ENCODE data around the gene PODN.

PODN gene

DNA sequence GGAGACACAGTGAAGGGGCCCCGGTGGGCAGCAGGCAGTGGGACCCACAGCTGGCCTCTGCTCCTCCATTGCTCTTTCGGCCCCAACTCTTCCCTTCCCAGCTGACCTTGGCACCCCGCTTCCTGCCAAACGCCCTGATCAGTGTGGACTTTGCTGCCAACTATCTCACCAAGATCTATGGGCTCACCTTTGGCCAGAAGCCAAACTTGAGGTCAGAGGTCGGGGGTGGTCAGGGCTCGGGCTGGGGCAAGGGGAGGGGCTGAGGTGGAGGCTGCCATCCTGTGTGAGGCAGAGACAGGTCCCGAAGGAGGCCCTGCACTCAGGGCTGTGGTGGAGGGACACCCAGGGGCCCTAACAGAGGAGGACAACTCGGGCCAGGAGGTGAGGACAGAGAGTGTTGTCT lies 13.7 kb downstream of the PODN start:
- DNase-seq: no peak

DNA sequence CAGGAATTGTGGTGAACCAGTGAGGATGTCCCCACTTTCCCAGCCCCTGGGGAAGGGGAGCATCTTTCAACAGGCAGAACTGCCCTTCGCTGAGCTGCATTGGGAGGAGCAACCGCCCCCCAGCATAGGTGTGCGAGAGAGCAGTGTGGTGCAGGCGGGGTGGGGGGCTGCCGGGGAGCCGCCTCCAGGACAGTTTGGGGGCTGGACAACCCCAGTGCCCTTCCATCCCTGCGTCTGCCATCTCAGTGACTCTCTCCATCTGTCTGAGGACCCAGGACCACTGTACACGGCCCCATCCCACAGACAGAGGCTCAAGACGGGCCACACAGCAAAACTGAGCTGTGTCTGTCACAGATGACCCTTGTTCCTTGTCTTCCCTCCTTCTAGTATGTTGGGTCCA lies 14.2 kb downstream of the PODN start:
- no peak for DNase-seq

DNA sequence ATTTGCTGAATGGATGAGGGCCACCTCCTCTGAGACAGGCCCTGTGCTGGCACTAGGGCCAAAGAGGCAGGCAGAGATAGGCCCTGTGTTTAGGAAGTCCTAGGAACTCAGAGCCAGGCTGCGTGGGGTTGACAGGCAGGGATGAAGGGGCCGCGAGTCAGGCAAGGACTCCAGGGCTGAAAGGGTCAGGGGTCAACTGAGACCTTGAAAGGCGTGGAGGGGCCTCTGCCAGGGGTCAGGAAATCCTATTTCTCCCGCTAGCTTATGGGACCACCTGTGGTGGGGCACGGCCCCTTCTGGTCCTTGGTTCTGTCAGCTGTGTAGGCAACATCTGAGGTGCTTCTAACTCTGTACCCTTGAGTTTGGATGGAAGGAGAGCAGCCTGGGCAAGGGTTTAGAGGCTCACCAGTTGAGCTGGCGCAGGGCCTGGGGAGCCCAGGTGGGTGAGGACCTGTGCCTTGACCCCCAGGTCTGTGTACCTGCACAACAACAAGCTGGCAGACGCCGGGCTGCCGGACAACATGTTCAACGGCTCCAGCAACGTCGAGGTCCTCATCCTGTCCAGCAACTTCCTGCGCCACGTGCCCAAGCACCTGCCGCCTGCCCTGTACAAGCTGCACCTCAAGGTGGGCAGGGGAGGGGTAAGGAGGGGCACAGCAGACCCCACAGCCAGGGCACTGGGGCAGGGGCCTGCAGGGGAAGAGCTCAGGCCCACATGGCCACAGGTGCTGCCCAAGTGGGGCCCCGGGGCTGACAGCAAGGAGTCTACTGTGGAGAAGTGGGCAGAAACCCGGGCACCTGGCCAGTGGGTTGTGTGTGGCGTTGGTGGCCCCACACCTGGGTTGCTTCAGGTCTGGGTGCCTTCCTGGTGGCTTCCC lies 14.9 kb downstream of the PODN start:
- no peak for DNase-seq

DNA sequence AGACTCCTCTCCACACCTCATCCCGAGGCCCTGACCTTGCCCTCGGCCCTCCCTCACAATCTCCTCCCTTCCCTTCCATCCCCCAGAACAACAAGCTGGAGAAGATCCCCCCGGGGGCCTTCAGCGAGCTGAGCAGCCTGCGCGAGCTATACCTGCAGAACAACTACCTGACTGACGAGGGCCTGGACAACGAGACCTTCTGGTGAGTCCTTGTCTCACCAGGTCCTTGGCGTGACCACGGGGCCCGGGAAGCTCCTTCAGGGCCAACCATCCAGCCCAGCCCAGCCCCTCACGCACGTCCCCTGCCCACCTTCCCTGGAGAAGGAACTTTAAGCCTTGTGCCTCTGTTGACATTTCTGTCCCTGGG lies 15.6 kb downstream of the PODN start:
- DNase-seq: no peak

DNA sequence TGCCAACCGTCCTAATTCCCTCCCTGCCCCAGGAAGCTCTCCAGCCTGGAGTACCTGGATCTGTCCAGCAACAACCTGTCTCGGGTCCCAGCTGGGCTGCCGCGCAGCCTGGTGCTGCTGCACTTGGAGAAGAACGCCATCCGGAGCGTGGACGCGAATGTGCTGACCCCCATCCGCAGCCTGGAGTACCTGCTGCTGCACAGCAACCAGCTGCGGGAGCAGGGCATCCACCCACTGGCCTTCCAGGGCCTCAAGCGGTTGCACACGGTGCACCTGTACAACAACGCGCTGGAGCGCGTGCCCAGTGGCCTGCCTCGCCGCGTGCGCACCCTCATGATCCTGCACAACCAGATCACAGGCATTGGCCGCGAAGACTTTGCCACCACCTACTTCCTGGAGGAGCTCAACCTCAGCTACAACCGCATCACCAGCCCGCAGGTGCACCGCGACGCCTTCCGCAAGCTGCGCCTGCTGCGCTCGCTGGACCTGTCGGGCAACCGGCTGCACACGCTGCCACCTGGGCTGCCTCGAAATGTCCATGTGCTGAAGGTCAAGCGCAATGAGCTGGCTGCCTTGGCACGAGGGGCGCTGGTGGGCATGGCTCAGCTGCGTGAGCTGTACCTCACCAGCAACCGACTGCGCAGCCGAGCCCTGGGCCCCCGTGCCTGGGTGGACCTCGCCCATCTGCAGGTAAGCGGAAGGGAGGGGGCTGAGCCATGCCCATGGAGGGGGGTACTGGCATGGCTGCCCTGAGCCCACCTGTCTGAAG lies 16.5 kb downstream of the PODN start:
- DNase-seq: no peak

DNA sequence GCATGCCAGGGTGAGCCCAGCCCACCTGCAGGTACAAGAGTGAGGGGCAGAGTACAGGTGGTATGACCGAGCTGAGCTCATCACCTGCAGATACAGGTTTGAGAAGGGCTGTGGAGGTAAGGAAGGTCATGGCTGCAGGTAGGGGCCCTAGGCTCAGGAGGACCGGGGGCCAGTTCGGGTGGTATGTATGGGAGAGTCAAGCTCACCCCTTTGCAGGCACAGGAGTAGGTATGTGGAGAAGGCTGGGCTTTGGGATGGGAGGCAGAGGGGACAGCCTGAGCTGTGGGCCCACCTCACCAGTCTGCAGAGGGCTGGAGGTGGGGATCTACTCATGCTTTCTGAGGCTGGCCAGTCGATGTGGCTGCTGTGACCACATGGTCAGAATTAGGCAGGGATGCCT lies 17.2 kb downstream of the PODN start:
- no peak for DNase-seq

DNA sequence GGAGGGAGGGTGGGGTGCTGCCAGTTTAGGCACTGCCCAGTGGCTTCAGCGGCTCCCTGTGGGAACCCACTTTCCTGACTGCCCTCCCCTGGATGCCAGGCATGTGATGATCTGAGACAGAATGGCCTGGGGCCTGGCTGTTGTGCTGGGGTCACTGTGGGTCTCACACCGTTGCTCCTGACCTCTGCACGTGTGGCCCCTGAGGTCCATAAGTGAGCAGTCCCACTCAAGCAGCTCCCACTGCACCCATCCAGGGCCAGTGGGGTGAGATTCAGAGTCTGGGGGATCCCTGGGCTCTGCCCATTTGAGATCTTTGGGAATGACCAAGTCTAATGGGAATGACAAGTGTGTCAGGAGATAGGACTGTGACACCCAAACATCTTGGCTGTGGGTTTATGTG lies 18.0 kb downstream of the PODN start:
- no peak for DNase-seq

DNA sequence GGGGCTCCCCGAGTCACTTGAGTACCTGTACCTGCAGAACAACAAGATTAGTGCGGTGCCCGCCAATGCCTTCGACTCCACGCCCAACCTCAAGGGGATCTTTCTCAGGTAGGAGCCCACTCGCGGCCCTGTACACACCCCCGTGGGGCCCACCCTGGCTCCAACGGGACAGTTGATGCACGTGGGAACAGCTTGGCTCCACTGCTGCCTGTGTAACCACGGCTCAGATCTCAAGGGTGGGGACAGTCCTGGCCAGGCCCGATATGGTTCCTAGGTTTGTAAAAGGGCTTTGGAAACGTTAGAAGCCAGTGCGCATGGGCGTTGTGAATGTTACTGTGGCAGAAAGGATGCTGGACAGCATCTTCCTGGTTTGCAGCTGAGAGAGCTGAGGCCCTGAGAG lies 18.8 kb downstream of the PODN start:
- no peak for DNase-seq

DNA sequence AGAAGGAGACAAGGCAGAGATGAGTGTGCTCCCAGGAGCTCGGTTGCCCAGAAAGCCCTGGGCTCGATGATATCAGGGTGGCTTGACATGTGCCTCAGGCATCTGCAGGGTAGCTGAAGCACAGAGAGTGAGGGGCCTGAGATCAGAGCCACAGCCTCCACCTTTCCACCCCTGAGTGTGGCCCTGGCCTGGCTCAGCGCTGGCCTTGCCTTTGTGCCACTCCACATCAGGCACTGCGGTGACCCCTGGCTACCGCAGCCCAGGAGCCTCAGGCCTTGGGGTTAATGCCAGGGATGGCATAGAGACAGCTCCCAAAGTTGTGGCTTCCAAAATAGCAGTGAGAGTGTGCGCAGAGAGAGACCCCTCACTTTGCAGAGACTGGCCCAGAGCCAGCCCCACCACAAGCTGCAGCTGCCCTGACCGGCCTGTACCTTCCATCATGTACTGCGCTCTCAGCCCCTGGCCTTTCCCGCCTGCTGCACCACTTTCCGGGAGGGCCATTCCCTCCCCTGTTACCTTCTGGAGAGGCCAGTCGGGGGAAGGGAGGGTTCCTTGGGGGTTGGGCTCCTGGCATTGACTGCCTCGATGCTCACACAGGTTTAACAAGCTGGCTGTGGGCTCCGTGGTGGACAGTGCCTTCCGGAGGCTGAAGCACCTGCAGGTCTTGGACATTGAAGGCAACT lies 19.5 kb downstream of the PODN start:
- DNase-seq: no peak

DNA sequence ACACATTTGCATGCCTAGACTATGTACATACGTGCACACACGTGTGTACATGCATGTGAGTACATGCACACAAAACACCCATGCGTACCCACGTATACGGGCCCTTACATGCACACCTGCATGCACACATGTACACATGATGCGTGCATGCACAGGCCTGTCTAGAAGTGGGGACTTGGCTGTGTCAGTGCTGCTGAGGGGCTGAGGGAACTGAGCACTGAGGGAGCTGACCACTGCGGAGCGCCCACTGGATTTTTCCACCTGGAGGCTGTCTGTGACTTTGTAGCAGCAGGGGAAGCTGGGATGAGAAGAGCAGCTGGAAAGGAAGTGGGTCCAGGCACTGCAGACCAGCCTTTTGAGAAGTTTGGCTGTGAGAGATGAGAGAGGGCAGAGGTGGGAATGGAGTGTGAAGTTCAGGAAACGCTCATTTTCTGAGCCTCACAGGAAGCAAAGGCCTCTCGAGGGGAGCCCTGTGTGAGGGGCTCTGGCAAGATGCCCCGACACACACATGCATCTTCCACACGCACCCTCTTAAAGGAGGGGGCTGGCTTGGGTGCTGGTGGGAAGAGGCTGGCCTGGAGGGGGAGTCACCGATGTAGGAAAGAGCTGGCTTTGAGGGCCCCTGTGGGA lies 20.9 kb downstream of the PODN start:
- DNase-seq: no peak

DNA sequence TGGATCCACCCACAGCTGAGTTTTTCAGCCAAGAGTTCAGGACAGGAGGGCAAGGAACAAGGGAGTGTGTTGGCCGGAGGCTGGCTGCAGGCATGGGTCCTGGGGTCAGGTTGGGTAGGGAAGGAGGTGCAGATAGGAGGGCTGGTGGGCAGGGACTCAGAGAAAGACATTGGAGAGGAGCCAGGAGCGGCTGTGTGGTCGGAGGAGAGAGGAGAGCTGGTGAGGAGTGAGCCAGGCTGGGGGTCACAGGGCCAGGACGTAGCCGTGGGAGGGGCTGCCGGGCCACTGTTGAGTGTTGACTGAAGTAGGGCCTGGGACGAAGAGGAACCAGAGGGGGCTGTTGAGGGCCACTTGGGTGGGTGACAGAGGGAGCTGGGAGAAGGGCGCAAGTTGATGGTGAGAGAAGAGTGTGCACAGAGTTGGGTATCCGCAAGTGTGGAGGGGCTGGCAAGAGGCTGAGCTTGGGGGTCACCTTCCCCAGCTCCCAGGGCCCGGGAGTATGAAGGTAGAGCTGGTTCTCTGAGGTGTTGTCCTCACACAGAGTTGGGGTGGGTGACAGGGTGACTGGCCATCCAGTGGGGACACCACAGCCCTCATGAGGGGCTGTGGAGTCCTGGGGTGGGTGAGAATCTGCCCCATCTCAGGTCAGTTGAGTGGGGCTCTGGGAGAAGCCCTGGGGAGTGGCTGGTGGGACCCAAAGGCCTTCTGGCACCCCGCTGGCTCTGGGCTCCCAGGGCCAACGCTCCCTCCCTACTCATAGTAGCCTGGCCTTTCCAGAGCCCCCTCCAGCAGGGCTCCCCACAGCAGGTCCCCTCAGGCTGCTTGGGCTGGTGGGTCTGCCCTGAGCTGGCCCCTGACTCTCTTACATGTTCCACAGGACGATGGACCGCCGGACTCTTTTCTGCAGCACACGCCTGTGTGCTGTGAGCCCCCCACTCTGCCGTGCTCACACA lies 21.9 kb downstream of the PODN start:
- DNase-seq: no peak

DNA sequence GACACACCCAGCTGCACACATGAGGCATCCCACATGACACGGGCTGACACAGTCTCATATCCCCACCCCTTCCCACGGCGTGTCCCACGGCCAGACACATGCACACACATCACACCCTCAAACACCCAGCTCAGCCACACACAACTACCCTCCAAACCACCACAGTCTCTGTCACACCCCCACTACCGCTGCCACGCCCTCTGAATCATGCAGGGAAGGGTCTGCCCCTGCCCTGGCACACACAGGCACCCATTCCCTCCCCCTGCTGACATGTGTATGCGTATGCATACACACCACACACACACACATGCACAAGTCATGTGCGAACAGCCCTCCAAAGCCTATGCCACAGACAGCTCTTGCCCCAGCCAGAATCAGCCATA lies 22.6 kb downstream of the PODN start:
- DNase-seq: no peak

DNA sequence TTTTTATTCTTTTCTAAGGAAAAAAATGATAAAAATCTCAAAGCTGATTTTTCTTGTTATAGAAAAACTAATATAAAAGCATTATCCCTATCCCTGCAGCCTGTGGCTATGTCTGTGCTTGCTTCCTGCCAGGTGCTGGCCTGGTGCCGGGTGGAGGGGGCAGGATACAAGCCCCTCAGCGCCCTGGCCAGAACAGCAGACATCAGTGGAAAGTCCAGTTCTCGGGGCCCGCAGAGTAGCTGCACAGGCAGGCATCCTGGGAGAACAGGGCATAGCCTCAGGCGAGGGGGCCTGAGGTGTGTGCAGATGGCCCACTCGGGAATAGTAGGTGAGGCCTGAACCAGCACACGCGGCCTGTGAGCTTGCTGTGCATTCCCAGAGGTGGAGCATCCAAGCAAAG lies 23.4 kb downstream of the PODN start:
- no peak for DNase-seq

DNA sequence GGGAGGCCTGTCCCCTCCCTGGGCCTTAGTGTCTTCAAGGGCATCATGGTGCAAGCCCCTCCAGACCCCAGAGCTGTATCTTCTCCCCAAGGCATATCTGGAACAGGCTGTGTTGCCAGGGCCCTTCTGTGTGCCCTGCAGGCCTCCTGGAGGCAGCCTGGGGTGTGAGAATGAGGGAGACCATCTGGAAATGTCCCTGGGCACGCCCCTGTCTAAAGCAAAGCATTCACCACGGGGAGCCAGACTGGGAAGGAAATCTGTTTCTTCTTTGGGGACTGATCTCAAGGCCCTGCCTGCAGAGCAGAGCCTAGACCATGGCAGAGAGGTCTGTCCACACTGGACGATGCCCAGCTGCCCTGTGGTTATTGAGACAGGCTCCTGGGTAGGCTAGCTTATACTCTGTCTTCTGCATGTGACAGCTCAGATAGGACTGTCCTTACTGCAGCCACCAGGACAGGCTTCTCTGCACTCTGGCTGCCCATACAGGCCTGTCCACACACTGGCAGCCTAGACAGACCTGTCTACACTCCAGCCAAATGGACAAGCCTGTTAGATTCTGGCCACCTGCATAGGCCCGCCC lies 24.6 kb downstream of the PODN start:
- DNase-seq: no peak

DNA sequence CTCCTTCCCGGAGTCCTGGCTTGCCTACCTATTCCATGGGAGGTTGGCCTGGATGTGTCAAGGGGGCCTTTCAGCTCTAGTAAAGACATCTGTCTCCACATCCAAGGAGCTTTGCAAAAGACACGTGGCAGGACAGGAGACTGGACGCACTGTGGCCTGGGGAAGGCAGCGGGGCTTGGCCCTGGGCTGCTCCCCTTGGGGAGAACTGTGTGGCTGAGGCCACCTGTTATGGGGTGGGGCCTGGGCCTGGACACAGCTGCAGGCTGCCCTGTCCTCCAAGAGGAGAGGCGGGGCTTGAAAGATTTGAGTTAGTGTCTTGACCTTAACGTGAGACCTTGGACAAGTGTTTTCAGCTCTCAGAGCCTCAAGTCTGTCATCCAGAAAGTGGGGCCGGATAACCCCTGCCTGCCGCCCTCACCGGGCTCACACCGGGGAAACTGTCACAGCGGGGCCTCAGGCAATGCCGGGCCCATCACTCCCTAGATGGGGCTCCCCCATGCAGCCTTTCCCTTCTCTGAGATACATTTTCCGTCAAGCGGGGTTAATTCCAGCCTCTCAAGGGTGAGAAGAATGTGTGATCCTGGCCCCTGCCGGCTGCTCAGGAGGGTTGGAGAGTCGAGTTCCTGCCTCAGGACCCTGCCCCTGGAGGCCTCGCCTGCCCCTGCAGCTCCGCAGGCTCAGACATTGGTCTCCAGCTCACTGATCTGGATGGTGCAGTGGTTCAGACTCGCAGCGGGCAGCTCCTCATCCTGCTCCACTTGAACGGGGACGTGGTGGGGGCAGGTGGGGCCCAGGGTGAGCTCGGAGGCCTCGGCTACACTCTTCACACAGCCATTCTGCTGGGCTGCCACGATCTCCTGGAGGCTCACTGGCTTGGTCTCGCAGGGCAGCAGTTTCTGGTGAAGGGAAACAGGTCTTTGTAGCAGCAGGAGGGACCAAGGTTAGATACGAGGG lies 25.6 kb downstream of the PODN start:
- DNase-seq: no peak

DNA sequence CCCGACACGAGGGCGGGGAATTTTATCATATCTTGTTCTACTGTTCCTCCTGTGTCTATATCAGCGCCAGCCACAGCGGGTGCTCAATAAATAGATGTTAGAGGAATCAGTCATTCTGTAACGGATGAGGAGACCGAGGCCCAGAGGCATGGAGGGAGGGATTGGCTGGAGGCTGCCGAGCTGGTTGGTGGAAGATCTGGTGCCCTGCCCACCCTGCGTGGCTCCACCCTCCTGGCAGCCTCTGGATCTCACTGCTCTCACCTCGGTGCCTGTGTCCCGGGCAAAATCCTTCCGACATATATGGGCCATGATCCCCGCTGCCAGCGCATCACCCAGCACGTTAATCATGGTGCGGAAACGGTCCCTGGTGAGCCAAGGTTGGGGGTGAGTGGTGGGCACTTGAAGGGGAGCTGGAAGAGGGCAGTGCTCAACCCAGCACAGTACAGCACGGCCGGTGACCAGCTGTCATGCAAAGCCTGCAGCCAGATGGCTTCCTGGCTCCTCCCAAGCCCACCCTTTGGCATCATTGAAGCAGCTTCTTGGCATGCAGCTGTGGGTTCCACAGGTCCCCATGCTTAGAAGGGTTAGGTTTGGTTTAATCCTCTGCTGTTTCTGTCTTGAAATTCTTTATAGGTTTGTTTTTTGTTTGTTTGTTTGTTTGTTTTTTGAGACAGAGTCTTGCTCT lies 26.7 kb downstream of the PODN start:
- no peak for DNase-seq

DNA sequence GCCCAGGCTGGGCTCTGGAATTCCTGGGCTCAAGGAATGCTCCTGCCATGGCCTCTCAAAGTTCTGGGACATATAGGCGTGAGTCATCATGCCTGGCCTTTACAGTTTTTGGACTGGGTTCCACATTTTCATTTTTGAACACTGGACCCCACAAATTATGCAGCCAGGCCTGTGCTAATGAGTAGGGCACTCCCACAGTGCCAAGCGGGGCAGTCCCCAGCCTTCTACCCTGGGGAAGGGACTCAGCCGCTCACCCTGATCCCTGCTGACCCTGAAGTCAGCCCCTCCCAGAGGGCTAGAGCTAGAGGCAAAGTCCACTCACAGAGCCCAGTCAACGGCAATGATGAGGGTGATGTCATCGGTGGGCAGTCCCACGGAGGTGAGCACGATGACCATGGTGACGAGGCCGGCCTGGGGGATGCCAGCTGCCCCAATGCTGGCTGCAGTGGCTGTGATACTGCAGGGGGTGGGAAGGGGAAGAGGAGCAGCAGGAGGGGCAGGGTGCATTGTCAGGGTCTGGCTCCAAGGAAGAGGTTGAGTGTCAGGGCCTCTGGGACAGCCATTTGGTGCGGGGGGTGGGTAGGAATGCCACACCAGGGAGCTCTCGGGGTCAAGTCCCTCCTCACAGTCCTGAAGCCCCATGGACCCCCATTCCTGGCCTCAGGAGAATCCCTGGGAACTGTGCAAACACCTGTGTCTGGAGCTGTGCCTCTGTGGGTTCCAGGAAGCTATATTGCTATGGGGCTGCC lies 27.6 kb downstream of the PODN start:
- DNase-seq: no peak

DNA sequence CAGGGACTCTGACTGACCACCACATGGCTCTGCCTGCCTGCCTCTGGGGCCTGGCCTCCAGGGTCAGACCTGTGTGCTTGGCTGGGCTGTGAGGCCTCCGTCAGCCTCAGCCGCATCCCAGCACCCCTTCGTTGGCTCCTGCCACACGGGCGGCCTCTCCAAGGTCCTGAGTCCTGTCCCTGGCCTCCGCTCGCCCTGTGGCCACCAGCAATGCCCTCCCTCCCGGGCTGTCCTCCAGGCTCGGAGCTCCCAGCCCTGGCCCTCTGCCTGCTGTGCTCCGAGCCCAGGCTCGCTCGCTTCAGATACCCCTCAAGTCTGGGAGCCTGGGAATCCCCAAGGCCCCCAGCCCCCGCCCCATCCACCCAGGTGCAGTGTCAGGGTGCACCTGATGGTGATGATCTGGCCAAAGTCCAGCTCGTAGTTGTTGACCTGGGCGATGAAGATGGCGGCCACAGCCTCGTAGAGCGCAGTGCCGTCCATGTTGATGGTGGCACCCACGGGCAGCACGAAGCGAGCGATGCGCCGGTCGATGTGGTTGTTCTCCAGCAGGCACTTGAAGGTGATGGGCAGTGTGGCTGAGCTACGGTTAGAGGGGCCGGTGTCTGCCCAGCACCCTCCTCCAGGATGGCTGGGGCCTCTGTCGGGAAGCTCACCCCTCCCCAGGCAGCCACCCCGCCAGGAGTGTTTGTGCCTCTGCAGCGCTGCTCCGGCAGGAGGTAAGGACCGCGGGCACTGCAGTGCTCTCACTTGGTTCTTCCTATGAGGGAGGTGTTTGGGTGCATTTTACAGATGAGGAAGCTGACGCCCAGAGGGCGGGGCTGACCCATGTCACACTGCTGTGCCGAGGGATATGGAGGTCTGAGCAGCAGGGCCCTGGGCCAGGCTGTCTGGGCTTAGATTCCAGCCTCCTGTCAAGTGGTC lies 28.5 kb downstream of the PODN start:
- no peak for DNase-seq

Measured in NCI-H1092 (cell line).